PC-3 (cell line): ENCODE results near the gene CA9.

Experiments used
- EZH2 ChIP-seq: fragments of 300-600 bp; sonication (generic); IDR thresholded peaks from one replicate; pipeline ENCODE4 v1.6.1; 2017; ENCODE audit warnings: antibody characterized with exemption, mild to moderate bottlenecking, low read length; ENCODE audit not compliant: unreplicated experiment
- EZH2phosphoT487 ChIP-seq: fragments of 300-600 bp; sonication (generic); IDR thresholded peaks from 2 replicates; pipeline ENCODE4 v1.6.1; 2018; ENCODE audit warnings: mild to moderate bottlenecking, antibody characterized with exemption, low read length, borderline replicate concordance
- TF ChIP-seq, protein P1 (sequence below): fragments of 300-600 bp; sonication (generic); conservative IDR thresholded peaks from 2 replicates; pipeline ENCODE4 v1.5.1; 2017; ENCODE audit warnings: antibody characterized with exemption, low read depth, mild to moderate bottlenecking, low read length

- TF ChIP-seq, protein P1, sequence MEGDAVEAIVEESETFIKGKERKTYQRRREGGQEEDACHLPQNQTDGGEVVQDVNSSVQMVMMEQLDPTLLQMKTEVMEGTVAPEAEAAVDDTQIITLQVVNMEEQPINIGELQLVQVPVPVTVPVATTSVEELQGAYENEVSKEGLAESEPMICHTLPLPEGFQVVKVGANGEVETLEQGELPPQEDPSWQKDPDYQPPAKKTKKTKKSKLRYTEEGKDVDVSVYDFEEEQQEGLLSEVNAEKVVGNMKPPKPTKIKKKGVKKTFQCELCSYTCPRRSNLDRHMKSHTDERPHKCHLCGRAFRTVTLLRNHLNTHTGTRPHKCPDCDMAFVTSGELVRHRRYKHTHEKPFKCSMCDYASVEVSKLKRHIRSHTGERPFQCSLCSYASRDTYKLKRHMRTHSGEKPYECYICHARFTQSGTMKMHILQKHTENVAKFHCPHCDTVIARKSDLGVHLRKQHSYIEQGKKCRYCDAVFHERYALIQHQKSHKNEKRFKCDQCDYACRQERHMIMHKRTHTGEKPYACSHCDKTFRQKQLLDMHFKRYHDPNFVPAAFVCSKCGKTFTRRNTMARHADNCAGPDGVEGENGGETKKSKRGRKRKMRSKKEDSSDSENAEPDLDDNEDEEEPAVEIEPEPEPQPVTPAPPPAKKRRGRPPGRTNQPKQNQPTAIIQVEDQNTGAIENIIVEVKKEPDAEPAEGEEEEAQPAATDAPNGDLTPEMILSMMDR: no peak
- TF ChIP-seq EZH2 (no peak), EZH2phosphoT487 (no peak)
Observed at GRCh38 chr9:35705372-35705771, 31.6 kb downstream of the CA9 start.
